Activated T-cell treated with anti-CD3 and anti-CD28 coated beads for 4 hours (primary cell): Measurements from ENCODE around the gene ABCG4.
"Not testable (repeated sequence)": the region's sequence is repeated elsewhere in the genome, so short reads cannot be mapped to it uniquely, and the experiment has no call there.

Source experiments
- DNase-seq: peaks from one replicate; pipeline ENCODE4 v3.0.0-alpha.2; 2020

ABCG4 gene

DNA sequence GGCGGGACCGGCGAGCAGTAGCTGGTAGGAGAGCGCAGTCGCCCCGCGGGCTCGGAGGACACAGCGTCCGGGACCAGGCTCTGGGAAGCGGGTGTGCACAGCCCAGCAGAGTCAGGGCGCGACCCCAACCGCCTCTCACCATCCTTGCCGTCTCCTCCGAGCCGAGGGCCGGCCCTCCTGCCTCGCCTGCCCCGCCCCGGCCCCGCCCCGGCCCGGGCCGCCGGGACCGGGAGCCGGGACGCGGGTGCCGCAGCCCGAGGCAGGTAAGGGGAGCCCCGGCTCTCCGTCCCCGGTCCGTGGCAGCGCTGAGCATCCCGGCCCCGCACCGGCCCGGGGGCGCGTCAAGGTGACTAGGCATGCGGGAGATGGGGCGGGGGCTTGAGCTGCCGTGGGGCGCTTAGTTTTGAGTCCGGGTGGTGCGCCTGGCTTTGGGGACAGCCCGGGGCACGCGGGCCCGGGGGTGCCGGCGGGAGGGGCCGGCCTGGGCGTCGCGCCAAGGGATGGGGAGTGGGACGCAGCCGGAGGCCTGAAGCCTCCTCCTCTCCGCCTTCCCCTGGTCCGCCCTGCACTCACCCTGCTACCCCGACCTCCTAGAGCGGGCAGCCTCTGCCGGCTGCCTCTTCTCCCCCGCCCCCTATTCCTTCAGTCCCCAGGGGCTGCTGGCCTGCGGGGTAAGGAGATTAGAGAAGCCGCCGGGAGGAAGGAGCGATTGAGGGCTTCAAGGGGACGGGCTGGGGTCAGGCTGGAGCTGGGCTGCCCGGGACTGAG is at the start of gene ABCG4:
Gene ABCG4, plus strand, starts transcription at position 35 of the 768 bp plus-strand sequence. CDS start 914 bp downstream, outside the sequence.
- no peak for DNase-seq

DNA sequence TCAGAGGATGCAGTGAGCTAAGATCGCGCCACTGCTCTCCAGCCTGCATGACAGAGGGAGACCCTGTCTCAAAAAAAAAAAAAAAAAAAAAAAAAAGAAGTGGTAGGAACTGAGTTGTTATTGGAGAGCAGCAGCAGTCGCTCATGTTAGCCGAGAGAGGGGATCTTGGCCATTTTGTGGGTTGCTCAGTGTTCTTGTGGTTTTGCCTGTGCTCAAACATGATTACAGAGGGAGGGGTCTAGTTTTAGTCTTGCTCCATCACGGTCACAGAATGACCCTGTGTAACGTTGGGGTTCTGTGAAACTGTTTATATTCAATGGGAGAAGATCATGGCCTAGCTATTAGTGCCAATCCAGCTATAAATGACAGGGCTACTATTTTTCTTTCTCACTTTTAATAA is 49.1 kb upstream of the ABCG4 start:
- DNase-seq: no peak

DNA sequence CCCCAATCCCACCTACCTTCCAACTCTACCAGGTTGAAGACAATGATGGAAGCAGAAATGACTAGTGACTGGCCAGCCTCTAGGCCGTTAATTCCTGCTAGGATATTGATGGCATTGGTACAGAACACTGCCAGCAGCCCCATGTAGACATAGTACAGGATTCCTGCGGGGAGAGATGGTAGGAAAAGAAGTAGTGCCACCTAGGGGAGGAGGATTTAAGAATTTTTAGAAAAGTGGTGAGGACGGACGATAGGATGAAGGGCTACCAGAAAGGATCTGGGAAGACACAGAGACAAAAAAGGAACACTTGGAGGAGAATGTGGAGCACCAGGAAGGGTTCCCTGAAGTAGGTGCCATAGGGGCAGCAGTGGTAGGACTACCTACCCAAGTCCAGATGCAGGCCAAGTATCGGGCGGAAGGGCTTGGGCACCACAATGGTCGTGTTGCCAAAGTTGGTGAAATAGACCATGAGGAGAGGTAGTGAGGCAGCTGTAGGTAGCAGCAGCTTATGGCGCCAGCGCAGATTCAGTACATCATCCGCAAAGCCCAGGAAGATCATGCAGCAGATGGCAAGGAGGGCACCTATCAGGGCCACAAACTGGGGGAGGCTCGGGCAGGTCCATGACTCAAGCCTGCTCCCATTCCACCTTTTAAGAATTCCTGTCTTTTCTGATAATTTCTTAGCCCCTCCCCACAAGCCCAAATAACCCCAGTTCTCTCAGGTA is 48.4 kb upstream of the ABCG4 start:
- DNase-seq: no peak

DNA sequence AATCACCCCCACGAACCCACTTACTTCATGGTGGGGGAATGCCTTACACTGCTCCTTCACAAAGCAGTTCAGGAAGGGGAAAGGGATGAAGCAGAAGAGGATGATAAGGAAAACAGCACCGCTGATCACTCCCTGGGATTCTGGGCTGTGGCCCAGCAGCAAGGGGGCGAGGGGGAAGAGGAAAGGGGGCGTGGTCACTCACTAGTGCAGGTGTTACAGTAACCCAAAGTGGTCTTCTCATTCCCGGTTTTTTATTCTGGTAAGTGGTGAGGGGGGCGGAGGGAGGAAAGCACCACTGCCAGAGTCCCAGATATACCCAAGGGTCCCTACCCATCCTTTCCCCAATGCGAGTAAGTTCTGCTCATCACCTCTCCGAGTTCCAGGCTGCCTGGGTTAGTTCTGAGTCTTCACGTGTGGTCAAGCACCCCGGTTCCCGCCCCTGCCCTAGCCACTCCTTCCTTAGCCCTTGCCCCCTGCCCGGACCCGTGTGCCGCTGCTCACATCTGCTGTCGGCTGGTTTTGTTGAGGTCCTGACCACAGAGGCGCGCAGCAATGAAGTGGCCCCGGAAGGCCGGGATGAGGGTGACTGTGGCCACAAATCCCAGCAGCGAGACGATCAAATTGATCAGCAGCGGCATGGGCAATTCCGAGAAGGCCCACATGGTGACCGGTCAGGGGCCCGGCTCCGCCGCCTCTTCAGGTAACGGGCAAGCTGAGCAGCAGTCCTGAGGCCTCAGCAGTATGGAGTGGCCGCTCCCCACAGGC is 47.7 kb upstream of the ABCG4 start:
- no peak for DNase-seq

DNA sequence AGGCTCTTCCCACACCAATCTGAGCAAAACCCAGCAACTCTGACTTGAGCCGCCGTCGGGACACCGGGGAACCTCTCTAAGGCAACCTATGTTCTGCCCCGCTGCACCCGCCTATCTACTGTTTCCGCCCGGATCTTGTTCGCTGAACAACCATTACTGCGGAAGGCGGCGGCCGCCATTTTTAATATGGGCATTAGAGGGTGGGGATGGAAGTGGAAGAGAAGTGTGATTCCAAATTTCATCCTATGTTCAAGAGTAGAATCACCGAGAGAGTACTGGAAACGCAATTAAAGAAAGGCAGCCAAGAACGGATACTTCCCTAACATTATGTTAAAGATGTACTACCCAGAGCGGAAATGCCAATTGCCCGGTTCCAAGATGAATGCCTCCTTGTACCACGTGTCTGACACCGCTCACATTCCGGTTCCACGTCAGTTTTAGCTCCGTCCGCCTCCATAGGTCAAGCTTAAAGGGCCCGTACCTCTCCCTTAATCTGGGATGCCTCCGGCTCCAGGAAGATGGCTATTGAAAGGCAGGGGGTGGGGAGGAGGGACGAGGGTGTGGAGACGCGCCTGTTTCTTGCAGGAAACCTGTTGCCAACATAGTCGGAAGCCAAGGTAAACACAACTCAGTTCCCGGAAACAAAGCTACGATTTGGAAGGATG is 47.0 kb upstream of the ABCG4 start, which contains the start of gene DPAGT1:
Gene DPAGT1, minus strand, starts transcription at position 95 of the 665 bp plus-strand sequence. CDS start 198 bp downstream, outside the sequence.
- peak; percentile 80 for DNase-seq

DNA sequence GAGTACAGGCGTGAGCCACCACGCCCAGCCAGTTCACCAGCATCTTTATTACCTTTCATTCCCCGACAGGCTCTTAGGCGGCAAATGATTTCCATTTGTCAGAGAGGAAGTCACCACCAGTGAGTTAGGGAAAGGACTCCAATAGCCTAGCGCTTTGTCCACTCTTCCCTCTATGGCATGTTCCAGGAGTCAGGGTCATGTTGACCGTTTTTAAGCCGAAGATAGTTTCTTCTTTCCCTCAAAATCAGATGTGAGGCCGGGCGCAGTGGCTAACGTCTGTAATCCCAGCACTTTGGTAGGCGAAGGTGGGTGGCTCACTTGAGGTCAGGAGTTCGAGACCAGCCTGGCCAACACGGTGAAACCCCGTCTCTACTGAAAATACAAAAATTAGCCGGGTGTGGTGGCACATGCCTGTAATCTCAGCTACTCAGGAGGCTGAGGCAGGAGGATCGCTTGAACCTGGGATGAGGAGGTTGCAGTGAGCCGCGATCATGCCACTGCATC is 45.6 kb upstream of the ABCG4 start:
- DNase-seq: not testable (repeated sequence)

DNA sequence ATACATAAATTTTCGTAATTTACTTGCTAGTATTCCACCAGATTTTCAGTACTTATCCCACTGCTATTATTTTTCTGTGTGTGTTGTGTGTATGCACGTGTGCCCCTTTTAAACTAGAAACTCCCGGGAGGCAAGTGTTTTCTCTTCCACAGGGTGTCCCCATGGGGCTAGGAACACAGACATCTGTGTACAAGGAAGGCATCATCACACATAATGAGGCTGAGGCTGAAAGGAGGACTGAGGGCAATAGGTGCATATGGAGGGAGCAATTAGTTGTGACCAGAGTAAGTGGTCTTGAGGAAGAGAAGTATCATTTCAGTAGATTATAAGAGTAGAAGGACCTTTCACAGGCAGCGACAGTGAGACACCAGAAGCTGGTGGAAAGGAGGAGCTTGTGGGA is 45.1 kb upstream of the ABCG4 start:
- no peak for DNase-seq

DNA sequence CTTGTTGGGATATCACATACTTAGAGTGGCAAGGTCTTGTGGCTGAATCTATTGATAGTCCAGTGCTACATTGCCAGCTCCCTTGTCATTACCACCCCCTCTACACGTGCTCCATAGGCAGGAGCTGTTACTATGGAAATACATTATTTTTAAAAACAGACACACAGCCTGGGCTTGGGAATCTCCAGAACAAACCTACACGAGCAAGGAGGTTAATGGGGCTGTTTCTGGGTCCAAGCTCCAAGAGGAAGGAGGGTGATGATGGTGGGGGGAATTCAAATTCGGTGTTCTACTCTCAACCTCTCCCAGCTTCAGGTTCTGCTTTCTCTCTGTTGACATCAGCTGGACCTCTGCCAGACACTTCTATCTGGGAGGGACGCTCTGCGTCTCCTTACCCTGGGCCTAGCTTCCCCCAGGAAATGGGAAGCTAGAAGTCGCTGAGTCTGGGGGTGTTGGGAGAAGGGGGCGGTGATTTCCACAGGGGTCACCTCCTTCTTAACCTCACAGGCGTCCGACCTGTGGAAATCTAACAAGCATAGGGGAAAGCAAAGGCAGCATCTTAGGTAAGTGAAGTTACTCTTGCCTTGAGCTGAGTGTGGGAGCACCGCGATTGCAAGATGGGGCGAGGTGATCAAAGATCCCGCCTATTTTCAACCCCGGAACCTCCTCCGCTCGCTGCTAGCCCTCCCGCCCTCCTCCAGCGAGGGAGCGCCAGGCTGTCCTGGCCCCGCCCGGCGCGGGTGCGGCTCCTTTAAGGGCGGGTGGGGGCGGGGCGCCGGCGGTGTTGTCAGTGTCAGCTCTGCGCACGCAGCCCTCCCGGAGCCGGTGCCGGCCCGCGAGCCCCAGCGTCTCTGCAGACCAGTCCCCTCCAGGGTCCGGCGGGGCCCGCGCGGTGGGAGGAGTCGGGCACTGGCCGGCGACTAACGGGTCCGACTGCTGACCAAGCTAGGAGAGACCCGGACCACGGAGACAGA is 42.0 kb upstream of the ABCG4 start, which contains the start of gene C2CD2L:
Gene C2CD2L, plus strand, starts transcription at position 781 of the 974 bp plus-strand sequence. CDS start 398 bp downstream, outside the sequence.
- DNase-seq: peak; percentile 82

DNA sequence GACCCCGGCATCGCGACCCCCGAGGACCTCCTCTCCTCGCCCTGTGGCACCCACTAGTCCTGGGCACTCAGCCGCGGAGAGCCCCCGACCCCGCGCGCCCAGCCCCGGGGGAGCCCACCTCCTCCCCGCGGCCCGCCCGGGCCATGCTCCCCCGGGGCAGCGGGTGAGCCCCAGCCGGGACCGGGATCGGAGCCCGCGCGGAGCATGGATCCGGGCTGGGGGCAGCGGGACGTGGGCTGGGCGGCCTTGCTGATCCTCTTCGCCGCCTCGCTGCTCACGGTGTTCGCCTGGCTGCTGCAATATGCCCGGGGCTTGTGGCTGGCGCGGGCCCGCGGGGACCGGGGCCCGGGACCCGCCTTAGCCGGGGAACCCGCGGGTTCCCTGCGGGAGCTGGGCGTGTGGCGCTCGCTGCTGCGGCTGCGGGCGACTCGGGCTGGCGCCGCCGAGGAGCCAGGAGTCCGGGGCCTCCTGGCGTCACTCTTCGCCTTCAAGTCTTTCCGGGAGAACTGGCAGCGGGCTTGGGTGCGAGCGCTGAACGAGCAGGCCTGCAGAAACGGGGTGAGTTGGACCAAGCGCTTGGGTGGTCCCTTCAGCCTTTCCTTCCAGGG is 41.2 kb upstream of the ABCG4 start:
- no peak for DNase-seq

DNA sequence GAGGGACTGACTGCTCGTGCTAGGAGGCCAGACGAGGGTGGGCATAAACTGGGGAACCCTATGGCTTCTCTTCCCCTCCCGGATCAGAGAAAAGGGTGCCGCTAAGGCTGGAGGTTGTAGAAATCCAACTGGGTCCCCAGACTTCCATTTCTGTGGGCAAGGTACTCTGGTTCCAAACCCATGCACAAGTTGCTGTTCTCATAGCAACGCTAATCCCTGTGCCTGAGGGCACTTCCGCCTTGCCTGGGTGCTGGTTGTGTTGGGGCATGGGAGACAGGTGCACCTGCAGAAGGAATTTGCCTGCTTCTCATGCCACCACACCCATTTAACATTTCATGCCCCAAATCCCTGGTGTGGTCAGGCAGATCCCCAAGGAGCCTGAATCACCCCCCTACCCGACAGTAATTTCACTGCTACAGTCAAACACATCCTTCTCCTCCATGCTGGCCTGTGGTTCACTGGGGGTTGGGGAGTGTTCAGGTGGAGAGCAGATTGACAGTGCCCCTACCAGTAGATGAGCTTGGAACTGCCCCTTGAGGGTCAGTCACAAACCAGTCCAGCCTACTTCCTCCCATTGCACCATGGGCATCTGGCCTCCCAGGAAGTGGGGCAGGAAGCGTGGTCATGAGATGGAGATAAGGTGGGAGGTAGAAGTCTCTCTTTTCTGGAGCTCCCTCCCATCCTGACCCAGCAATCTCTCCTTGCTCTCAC is 40.6 kb upstream of the ABCG4 start:
- DNase-seq: no peak

DNA sequence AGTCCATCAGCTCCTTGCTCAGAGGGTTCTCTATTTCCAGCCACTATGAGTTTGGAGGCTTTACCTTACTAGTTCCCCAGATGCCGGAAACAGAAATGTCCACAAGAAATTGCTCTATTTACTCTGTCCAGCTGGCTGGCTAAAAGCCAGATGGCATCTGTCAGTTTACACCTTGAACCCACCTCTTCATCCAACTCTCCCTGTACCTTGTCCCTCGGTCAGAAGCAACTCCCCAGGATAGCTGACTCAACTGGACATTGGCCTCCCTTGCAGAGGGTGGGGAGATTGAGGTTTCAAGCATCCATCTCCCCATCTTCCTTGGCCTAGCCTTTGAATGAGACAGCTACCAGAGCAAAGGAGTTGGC is 40.0 kb upstream of the ABCG4 start:
- no peak for DNase-seq

DNA sequence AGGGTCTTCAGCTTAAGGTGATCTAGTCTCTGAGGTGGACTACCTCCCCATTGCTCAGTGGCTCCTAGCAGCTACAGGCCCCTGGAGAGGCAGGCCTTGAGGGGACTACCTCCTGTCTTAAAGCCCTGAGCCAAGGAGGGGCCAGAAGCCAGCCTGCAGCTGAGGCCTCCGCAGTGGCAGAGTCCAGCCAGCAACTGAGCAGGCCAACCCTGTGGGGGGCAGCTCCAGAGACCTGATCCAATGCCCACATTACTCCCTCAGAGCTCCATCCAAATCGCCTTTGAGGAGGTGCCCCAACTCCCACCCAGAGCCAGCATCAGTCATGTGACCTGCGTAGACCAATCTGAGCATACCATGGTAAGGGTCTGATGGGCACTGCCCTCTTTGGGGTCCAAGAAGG is 39.0 kb upstream of the ABCG4 start:
- DNase-seq: no peak

DNA sequence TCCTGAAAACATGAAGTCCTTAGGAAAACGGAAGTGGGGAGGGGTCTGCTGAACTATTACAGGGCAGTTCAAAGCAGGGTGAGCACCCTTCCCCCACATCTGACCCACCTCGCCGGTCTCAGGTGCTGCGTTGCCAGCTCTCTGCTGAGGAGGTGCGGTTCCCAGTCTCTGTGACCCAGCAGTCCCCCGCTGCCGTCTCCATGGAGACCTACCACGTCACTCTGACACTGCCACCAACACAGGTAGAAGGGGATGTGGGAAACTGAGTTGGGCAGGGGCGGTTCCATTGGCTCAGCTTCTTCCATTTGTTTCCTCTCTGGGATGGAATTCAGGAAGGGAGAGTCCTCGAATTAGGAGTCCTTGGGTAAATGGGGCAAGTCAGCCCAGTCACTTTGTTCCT is 38.4 kb upstream of the ABCG4 start:
- no peak for DNase-seq

DNA sequence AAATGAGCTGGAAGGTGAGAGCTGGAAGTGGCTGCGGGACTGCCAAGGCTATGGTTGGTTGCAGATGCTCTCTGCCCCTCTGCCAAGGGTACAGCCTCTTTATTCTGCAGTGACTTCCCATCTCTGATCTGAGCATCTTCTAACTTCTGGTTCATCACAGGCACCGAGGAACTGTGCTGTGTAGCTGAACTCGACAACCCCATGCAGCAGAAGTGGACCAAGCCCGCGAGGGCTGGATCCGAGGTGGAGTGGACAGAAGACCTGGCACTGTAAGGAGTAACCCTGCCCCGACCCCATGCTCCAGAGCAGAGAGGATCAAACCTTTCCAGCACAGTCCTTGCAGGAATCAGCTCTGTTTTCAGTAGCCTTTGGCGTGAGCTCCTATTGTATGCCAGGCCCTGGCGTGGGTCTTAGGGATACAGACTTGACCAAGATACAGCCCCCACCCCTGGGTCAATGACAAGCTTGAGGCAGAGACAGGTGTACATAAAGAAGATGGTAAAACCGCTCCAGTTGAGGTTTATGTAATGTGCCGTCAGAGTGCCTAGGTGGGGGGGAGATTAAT is 37.4 kb upstream of the ABCG4 start:
- DNase-seq: no peak

DNA sequence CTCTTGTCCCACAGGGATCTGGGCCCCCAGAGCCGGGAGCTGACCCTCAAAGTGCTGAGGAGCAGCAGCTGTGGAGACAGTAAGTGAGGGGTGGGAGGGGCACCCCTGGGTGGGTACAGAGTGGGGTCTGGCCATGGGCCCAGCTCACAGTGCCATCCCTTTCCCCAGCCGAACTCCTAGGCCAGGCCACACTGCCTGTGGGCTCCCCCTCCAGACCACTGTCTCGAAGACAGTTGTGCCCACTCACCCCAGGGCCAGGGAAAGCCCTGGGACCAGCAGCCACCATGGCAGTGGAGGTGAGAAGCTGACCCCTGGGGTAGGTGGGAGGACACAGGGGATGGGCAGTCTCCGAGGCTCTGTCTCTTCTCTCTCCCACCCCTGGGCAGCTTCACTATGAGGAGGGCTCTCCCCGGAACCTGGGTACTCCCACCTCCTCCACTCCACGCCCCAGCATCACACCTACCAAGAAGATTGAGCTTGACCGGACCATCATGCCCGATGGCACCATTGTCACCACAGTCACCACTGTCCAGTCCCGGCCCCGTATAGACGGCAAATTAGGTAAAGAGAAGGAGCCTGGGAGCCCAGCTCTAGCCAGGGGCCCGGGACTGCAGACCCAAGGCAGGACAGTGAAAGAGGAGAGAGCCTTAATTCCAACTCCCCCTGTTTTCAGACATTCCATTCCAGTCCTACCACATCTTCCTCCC is 36.4 kb upstream of the ABCG4 start:
- DNase-seq: no peak

DNA sequence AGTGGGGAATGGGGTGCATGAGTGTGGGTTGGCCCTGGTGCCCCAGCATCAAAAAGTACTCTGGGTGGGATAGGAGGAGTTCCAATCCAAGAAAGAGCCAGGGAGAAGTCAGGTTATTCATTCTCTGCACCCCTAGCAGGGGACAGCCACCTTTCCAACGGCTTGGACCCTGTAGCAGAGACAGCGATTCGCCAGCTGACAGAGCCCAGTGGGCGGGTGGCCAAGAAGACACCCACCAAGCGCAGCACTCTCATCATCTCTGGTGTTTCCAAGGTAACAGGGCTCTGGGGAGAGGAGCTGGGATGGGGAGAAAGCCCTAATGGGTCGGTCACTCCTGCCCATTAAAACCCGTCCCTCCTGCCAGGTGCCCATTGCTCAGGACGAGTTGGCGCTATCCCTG is 35.1 kb upstream of the ABCG4 start:
- DNase-seq: no peak

DNA sequence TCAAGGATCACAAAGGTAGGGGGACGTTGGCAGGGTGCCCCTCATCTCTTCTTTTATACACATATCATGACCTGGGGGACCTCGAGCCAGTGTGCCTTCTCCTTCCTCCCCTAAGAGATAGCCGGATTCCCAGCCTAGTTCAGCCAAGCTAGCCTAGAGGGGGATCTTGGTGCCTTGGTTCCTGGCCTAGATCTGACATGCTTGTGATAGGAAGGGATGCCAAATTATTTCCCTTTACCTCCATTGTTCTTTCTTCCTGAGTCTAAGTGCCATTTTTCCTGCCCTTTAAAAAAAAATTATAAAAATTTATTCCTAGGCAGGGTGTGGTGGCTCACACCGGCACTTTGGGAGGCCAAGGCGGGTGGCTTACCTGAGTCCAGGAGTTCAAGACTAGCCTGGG is 34.5 kb upstream of the ABCG4 start:
- no peak for DNase-seq

DNA sequence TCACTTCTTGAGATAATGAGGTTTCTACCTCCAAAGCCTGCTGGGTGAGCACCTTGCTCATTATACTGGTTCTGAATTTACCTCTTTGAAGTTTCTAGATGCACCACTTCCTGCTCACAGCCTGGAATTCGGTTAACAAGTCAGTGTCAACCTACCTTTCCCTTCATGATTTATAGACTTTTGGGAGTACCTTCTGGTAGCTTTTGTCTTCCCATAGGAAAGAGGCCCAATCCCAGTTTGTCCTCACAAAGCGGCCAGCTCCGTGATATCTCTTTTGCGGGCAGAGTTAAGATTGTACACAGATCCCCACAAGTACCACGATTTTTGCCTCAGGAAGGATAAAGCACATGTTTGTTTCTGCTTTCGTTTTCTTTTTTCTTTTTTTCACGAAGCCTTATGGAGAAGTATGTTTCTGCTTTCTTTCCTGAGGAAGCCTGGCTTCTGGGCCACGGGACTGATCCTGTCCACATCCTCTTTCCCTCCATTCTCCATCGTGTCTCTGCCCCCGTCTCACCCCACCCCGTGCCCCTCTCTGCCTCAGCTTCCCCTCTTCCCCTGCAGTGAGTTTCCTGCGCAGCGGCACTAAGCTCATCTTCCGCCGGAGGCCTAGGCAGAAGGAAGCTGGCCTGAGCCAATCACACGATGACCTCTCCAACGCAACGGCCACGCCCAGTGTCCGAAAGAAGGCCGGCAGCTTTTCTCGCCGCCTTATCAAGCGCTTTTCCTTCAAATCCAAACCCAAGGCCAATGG is 33.2 kb upstream of the ABCG4 start:
- DNase-seq: no peak

DNA sequence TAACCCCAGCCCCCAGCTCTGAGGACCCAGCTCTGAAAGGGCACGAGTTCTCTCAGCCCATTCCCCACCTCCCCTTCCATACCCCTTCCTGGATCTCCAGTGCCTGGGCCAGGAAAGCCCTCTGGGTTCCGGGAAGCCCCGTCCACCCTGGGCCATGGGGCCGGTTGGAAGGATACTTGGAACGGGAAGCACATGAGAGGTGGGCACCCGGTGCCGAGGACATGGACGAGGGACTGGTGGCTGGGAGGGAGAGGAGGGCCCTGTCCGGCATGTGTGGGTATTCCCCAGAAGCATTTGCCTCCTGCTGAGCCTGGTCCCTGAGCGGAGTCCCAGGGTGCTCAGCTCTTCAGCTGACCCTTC is 32.6 kb upstream of the ABCG4 start:
- no peak for DNase-seq
